SK-N-SH treated with all-trans-retinoic acid at 6 μM for 48 hours (cell line): ENCODE measurements around the gene SLC26A3.

ENCODE experiments used
- ATAC-seq: fragments of 200-7000 bp; cut with Tn5 transposase; 3 replicates; pipeline ENCODE4 v1.9.1; 2020; ENCODE audit warnings: mild to moderate bottlenecking, moderate library complexity
- CREB5 ChIP-seq: fragments of 250-450 bp; sonication (Bioruptor Pico); IDR thresholded peaks from 2 replicates; pipeline ENCODE4 v1.5.1; 2020; ENCODE audit warnings: low read depth, mild to moderate bottlenecking, moderate library complexity
- ISL1 ChIP-seq: fragments of 250-450 bp; sonication (Bioruptor Pico); IDR thresholded peaks from 2 replicates; pipeline ENCODE4 v2.1.2; 2022; ENCODE audit warnings: mild to moderate bottlenecking, moderate library complexity
- PATZ1 ChIP-seq: fragments of 250-450 bp; sonication (Bioruptor Pico); IDR thresholded peaks from 2 replicates; pipeline ENCODE4 v1.8.0; 2020; ENCODE audit warnings: mild to moderate bottlenecking, moderate library complexity, borderline replicate concordance
- SNAI2 ChIP-seq: fragments of 250-450 bp; sonication (Bioruptor Pico); IDR thresholded peaks from 2 replicates; pipeline ENCODE4 v1.5.0; 2020; ENCODE audit warnings: mild to moderate bottlenecking, moderate library complexity
- ZFP3 ChIP-seq: fragments of 250-450 bp; sonication (Bioruptor Pico); IDR thresholded peaks from 2 replicates; pipeline ENCODE4 v1.5.0; 2020; ENCODE audit warnings: mild to moderate bottlenecking, moderate library complexity
- ZFP30 ChIP-seq: fragments of 450-650 bp; formaldehyde crosslinking; IDR thresholded peaks from 2 replicates; pipeline ENCODE4 v1.5.0; 2022; ENCODE audit warnings: mild to moderate bottlenecking, moderate library complexity
- ZNF70 ChIP-seq: fragments of 450-650 bp; formaldehyde crosslinking; IDR thresholded peaks from 2 replicates; pipeline ENCODE4 v1.5.0; 2020; ENCODE audit warnings: mild to moderate bottlenecking, moderate library complexity
- ZNF8 ChIP-seq: fragments of 450-650 bp; formaldehyde crosslinking; IDR thresholded peaks from 2 replicates; pipeline ENCODE4 v1.5.0; 2020; ENCODE audit warnings: mild to moderate bottlenecking, moderate library complexity
- TF ChIP-seq, protein P1 (sequence below): fragments of 250-450 bp; sonication (Bioruptor Pico); IDR thresholded peaks from 2 replicates; pipeline ENCODE4 v1.5.0; 2020; ENCODE audit warnings: mild to moderate bottlenecking, moderate library complexity
- TF ChIP-seq, protein P2 (sequence below): fragments of 250-450 bp; sonication (Bioruptor Pico); IDR thresholded peaks from 2 replicates; pipeline ENCODE4 v1.5.1; 2021; ENCODE audit warnings: mild to moderate bottlenecking, moderate library complexity

The SLC26A3 gene

GRCh38 chr7:107751113-107751512, 51.9 kb downstream of the SLC26A3 start (continued):
- TF ChIP-seq, protein P1, sequence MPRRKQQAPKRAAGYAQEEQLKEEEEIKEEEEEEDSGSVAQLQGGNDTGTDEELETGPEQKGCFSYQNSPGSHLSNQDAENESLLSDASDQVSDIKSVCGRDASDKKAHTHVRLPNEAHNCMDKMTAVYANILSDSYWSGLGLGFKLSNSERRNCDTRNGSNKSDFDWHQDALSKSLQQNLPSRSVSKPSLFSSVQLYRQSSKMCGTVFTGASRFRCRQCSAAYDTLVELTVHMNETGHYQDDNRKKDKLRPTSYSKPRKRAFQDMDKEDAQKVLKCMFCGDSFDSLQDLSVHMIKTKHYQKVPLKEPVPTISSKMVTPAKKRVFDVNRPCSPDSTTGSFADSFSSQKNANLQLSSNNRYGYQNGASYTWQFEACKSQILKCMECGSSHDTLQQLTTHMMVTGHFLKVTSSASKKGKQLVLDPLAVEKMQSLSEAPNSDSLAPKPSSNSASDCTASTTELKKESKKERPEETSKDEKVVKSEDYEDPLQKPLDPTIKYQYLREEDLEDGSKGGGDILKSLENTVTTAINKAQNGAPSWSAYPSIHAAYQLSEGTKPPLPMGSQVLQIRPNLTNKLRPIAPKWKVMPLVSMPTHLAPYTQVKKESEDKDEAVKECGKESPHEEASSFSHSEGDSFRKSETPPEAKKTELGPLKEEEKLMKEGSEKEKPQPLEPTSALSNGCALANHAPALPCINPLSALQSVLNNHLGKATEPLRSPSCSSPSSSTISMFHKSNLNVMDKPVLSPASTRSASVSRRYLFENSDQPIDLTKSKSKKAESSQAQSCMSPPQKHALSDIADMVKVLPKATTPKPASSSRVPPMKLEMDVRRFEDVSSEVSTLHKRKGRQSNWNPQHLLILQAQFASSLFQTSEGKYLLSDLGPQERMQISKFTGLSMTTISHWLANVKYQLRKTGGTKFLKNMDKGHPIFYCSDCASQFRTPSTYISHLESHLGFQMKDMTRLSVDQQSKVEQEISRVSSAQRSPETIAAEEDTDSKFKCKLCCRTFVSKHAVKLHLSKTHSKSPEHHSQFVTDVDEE (CRISPR knock-in tag), result no peak

- TF ChIP-seq, protein P2, sequence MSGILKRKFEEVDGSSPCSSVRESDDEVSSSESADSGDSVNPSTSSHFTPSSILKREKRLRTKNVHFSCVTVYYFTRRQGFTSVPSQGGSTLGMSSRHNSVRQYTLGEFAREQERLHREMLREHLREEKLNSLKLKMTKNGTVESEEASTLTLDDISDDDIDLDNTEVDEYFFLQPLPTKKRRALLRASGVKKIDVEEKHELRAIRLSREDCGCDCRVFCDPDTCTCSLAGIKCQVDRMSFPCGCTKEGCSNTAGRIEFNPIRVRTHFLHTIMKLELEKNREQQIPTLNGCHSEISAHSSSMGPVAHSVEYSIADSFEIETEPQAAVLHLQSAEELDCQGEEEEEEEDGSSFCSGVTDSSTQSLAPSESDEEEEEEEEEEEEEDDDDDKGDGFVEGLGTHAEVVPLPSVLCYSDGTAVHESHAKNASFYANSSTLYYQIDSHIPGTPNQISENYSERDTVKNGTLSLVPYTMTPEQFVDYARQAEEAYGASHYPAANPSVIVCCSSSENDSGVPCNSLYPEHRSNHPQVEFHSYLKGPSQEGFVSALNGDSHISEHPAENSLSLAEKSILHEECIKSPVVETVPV (CRISPR knock-in tag), result no peak
- TF ChIP-seq ZFP3, result no peak
- TF ChIP-seq, protein P1 (CRISPR knock-in tag), result no peak
- no peak for TF ChIP-seq CREB5 (CRISPR knock-in tag)
- no peak for TF ChIP-seq ZNF8 (CRISPR knock-in tag)
- TF ChIP-seq ZFP30 (CRISPR knock-in tag), result no peak
- TF ChIP-seq PATZ1, result no peak
- TF ChIP-seq, all 23 proteins: peak for 0
- no peak for ATAC-seq
Measured at GRCh38 chr7:107746006-107746405, 57.0 kb downstream of the SLC26A3 start.

DNA sequence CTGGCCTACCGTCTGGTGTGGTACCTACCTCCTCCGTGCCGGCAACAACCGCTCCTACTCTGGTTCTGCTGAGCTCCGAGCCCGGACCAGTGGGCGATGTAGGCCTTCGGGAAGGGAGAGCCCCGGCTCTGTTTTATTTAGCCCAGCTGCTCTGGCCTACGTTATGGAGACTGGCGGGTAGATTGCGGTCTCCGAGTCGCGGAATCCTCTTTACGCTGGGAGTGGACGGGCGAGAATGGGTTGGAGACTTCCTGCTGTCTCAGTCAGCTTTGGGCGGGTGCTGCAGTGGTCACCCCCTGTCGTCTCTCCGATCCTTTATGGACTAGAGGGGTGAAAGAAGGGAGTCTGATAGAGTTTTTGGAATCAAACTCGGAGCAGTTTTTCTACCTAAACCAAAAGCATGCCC, 58.7 kb downstream of the SLC26A3 start:
- ATAC-seq, result peak; percentile 66
- TF ChIP-seq ZNF70 (CRISPR knock-in tag) (0 out of 2 replicates have a peak, but pooled peaks have one; percentile 16), CREB5 (CRISPR knock-in tag) (no peak)

- ATAC-seq, result peak; percentile 97
- TF ChIP-seq SNAI2 (peak; percentile 50; the same call in 1 of the 2 replicates), ISL1 (CRISPR knock-in tag) (no peak)
Measured at GRCh38 chr7:107743567-107744344, 59.3 kb downstream of the SLC26A3 start, which contains the start of gene CBLL1. Gene CBLL1, plus strand, starts transcription at chr7:107744142. Its CDS starts 22 bp downstream, at chr7:107744164.
